AG08396 (cell line): Measurements from ENCODE around the gene ELF2.
"Not testable (repeated sequence)": the region's sequence is repeated elsewhere in the genome, so short reads cannot be mapped to it uniquely, and the experiment has no call there.

ENCODE experiments used
- DNase-seq: peaks from one replicate; pipeline ENCODE4 v3.0.0; 2012; ENCODE audit warnings: low spot score, mixed read lengths

ELF2 gene

DNA sequence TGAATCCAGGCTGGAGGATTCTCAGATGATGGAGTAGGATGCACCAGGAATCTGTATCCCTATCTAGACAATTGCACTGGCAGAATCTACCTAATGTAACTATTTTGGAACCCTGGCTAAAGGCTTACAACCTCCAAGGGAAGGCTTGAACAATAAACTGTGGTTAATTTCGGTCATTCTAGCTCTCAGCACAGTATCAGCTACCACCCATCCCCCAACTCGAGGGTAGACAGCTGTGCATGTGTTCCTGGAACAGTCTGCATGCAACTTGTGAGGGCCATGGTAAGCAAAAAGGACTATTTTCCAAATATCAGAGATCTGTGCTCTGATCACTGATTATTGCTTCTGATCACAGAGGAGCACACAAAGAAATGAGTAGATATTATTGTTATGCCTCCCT lies 34.0 kb downstream of the ELF2 start:
- DNase-seq, result no peak

DNA sequence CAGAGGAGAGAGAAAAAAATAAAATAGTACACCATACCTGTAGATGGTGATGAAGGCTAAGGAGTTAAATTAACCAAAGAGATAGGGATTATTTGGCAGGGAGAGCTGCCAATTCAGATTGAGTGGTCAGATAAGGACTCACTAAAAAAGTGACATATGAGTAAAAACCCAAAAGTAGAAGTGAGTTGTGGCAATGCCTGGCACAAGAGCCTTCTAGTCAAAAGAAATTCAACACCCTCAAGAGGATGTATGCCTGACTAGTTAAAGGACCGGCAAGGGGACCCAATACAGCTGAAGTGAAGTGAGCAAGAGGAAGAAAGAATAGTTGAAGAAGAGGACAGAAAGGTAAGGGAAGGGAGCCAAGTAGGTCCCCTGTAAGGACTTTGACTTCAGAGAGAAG lies 34.9 kb downstream of the ELF2 start:
- DNase-seq, result no peak

DNA sequence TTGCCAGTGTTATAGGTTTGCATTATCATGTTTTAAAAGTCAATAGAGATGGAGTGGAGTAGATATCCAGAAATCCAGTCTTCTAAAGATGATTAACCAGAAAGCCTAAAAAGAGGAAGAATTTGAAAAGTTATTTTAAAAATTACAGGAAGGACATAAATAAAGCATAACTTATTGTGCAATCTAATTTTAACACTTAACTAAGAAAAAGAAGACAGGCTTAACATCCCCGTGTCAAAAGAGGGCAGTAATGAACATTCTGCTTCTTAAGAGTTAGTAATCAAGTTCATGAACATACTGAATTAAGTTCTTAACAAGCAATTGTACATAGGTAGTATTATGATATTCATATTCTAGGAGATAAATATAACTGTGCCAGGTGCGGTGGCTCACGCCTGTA lies 39.3 kb downstream of the ELF2 start:
- no peak for DNase-seq

DNA sequence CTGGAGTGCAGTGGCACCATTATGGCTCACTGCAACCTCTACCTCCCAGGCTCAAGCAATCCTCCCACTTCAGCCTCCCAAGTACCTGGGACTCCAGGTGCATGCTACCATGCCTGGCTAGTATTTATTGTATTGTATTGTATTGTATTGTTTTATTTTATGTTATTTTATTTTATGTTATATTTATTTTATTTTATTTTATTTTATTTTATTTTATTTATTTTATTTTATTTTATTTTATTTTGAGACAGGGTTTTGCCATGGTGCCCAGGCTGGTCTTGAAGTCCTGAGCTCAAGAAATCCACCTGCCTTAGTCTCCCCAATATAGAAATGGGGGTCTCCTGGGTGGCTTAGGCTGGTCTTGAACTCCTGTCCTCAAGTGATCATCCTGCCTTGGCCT lies 42.6 kb downstream of the ELF2 start:
- no peak for DNase-seq

DNA sequence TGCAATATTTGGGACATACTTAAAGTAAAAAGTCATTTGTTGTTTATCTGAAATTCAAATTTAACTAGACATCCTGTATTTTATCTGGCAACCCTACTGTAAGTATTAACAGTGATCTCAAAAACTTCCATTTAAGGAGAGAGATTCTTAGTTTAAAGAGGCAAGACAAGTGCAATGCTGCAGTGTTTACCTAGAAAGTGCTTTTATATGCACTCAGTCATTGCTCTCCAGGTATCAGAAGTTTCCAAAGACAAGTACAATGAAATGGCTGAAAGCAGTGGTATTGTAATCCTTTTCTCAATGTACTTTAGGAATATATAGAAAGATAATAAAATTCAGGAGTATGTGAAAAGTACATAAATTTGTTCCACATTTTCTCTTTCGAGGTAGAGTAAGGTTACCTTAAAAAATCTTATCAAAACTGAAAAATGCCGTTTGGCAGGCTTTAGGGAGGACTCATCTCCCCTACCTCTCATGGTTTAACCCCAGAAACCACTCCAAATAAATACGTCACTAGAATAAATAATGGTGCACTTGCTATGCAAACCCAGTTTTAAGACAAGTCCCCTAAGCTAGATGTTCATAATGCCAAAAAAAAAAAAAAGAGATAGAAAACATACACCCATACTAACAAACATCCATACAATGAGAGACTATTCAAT lies 45.7 kb downstream of the ELF2 start:
- no peak for DNase-seq

DNA sequence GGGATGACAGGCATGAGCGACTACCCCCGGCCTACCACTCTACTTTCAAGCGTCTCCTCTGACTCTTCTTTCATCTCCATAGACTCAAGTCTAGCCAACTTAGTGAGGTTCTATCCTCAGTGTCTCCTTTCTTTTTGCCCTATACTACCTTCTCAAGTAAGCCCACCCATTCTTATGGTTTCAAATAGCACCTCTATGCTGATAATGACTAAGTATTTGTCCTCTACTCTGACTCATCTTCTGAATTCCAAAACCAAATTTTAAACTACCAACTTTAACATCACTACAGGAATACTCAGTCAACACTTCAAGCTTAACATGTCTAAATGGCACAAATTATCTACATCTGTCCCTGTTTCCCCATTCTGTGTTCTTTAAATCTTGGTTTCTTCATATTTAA lies 47.8 kb downstream of the ELF2 start:
- DNase-seq, result peak; percentile 7

DNA sequence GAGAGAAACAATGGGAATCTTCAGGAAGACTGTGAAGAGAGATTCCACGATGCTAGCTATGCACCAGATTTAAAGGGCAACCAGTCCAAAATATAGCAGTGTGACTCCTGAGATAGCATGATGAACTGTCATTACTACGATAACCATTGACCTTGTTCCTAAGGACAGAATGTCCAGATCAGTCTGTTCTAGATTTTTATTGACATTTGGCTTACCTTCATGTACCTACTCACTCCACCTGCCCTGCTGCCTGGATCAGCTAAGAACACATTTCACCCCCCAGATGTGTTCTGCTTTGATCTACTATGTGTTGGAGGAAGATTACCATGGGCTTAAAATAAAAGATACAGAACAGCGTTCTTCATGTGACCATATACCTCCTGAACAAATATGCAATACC lies 50.1 kb downstream of the ELF2 start:
- DNase-seq, result no peak

DNA sequence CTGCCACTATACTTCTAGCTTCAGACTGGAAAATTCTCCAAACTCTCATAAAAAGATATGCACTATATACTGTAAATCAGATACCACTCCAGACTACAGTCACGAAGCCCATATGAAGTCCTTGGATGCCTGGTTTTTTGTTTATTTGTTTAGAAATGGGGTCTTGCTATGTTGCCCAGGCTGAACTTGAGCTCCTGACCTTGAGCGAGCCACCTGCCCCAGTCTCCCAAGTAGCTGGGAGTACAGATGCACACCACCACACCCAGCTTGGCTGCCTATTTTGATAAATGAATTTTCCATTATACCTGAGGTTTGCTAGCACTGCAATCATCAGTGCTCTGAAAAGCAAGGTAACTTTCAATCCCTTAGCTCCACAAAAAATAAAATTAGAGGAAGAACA lies 53.1 kb downstream of the ELF2 start:
- no peak for DNase-seq

DNA sequence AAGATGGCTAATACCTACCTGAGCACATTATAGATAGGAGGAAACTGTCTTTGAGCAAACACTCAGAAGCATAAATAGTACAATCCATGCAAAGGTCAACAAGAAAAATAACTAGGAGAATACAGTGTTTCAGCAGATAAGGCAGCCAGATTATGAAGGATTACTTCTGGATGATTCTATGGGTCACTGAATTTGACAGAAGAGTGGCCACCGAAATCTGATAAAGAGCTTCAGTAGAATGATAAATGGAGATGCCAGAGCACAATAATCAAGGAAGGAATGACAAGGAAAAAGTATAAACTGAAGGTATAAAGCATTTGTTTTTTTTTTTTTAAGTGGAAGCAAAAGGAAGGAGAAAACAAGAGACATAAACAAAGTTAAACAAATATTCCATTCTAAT lies 58.7 kb downstream of the ELF2 start:
- DNase-seq, result no peak

DNA sequence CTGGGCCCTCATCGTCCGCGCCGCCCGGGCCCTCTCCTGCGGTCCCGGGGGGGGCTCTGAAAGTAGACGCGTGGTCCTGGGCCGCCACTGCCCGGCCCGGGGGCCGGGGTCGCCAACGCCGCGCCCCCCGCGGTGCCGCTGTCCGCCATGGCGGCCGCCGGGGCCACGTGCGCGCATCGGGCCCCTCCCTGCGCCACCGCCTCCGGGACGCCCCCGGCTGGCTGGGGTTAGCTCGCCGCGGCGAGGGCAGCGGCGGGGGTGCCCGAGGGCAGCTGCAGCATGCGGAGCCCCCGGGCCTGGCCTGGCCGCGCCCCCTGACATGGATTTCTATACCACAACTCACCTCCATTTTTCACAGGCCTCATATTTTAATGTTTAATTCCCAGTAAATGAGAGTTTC lies 61.8 kb downstream of the ELF2 start:
- no peak for DNase-seq

DNA sequence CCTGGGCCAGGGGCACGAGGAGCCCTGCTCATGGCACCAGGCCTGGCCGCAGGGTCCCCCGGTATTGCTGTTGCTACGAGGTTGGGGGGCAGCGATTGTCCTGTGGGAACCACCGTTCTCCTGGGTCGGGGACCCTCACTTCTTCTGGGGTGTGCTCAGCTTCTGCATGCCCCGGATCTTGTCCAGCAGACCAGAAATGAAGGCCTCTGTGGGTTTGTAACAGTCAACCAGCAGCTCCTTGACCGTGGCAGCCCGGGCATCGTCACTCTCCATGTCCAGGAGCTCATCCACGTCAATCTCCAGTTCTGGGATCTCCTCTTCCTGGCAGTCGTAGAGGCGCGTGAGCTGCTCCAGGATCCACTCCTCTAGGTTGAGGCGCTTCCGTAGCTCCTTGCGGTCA lies 62.2 kb downstream of the ELF2 start:
- not testable (repeated sequence) for DNase-seq

DNA sequence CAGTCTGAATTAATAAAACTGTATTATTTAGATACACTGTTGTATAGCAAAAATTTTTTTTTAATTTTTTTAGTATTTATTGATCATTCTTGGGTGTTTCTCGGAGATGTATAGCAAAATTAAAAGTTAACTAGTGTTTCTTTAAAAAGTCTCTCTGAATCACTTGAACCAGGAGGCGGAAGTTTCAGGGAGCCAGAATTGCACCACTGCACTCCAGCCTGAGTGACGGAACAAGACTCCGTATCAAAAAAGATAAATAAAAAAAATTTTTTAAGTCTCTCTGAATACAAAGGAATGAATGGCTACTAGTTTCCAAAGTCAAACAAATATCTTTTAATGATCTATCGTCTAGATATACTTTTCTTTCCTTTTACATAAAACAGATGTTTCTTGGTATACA lies 64.4 kb downstream of the ELF2 start:
- DNase-seq, result no peak

DNA sequence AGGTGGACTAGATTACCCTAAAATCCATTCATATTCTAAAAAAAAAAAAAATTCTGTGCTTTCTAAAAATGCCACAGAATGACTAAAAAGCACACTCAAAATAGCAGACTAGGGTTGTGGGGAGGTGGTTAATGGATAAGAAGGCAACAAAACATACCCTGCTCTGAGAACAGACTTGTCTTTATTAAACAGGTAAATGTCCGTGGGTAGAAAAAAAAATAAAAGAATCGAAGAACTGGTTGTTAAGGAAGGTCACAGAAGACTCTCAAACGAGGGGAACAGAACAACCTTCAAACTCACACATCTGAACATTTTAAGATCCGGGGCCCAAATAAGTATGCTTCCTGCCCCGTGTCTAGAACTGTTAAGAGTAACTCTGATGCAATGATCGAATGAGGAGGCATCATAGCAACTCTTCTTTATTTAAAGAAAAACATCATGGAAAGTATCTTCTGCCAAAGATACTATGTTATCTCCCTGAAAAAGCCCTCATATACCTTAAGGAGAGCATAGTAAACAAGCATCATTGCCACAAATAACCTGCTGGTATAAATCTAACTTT lies 68.4 kb downstream of the ELF2 start:
- DNase-seq, result no peak

DNA sequence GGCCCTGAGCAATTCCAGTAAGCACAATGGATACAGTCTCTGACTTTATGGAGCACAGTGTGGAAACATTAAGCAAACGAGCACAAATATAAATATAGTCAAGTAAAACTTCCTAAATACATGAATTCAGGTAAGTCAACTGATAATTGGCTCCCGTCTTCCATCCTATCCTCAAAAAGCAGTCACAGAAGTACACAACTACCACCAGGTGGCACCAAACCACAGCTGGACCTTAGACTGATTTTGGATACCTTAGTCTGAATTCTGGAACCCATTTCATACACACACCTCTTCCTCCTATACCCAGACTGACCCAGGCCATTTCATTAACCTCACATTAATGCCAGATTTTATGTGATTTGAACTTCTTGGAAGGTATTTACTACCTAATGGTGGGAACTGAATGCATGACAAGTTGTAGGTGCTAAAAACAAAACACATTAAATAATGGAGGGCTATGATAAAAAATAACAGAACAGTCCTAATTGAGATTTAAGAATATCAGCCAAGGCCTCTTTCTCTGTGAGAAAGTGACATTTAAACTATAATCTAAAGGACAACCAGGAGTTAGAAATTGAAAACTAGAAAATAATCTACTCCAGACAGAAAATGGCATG lies 77.5 kb downstream of the ELF2 start:
- peak; percentile 71 for DNase-seq

DNA sequence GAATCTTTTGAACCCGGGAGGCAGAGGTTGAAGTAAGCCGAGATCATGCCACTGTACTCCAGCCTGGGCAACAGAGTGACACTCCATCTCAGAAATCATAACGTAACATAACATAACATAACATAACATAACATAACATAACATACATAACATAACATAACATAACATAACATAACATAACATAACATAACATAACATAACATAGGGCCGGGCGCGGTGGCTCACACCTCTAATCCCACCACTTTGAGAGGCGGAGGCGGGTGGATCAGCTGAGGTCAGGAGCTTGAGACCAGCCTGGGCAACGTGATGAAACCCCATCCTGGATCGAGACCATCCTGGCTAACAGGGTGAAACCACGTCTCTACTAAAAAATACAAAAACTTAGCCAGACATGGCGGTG lies 84.7 kb downstream of the ELF2 start:
- no peak for DNase-seq

DNA sequence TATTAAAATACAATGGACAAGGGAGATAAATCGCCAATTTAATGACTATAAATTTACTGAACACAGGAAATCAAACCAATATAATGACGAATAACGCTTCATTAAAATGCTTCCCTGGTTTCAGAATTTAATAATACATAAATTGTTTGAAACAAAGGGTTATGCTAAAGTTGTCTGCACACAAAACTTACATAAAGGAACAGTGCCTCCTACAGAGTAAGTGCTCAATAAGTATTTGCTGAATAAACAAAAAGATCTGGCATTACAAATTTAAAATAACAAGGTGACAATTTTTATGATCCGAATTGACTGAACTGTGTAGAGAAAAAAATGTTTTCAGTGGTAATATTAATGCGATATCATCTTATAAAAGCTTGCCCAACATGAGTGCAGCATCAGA lies 91.9 kb downstream of the ELF2 start:
- peak; percentile 13 for DNase-seq

DNA sequence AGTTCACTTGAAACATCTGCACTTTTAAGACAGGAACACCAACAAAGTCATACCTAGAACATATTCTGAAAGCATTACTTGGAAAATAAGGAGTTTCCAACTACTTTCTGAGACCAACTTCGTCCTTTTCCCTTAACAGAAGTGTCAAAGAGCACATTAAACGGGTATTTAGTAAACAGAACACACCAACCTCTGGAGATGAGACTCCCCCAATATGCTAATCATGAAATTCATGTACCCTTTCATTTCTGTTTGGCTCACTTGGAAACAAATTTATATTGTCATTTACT lies 92.3 kb downstream of the ELF2 start:
- DNase-seq, result no peak

DNA sequence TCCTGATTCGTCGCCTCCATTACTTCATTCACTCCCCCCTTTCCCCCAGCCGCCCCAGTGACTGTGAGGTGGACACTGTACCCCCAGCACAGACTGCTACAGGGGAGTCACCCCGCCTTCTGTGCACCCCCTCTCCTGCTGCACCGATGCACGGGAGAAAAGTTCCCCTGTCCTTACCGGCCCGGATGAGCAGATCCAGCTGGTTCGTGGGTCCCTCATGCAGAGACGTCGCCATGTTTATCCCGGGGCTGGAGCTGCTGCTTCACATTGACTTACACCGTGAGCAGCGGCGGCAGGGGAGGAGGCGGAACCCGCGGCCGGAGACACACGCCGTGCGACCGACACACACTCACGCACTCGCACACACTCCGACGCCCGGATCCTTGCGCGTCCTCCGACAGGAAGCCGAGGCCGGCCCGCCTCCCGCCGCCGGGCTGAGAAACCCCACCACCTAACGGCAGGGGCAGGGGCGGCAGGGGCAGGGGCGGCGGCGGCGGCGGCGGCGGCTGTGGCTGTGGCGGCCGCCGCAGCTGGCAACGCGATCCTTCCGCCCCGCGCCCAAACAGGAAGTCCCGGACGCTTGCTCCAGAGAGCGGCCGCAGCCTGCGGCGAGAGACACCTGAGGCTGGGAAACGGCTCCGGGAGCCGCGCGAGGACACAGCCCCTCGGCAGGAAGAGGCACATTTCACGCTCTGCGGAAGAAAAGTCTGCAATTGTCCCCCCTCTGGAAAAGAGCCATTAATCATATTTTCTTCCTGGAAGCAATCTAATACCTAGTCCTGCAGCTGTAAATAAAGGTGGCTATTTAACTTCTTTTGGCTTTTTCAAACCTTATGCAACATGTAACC lies 92.8 kb downstream of the ELF2 start:
- peak; percentile 87 for DNase-seq

DNA sequence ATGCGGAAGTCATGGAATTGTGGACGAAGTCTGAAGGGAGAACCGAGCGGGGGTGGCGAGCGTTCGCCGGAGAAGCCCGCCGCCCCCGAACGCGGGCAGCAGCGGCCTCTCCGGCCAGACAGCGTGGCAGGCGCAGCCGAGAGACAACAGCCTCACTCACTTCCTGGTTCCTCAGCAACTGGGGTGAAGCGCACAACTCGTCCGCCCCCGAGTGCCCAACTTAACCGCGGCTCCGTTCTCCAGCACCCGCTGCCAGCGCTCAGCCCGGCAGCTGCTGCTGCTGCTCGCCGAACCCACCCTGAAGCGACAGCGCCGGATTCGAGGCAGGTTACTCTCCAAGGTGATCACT lies 93.4 kb downstream of the ELF2 start:
- peak; percentile 78 for DNase-seq

DNA sequence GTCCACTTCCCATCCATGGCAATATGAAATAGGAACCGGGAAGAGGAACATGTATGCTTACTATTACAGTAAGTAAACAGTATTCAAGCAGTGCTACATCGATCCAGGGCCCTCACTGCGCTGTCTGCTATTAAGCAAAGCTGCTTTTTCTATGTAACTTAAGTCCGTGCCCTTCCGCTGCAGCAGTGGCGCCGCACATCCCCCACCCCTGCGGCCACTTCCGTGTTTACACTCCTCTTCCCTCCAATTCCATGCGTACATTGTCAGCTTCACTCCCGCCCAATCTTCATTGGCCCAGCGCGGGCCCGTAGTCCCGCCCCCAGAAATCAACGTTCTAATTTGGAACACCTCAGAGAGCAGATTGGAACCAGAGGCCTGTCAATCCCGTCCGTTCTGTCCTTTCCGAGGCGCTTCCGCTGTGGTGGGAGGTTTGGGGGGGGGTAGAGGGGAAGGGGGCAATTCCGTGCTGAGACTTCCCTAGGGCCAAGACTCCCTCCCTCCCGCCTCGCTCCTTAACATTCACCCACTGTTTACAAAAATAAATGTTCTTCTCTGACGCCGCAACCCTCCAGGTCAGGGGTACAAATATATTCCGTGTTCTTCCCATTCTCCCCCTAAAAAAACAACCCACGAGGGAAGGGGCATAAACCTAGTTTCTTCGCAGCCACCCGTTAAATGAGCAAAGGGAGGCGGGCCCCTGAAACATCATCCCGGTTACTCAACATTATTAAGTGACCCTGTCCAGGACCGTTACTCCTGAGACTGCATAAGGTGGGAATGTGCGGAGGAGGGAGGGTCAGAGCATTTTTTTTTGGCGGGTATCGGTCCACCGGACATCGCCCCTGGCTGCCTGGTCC lies 94.0 kb downstream of the ELF2 start:
- peak; percentile 93 for DNase-seq

DNA sequence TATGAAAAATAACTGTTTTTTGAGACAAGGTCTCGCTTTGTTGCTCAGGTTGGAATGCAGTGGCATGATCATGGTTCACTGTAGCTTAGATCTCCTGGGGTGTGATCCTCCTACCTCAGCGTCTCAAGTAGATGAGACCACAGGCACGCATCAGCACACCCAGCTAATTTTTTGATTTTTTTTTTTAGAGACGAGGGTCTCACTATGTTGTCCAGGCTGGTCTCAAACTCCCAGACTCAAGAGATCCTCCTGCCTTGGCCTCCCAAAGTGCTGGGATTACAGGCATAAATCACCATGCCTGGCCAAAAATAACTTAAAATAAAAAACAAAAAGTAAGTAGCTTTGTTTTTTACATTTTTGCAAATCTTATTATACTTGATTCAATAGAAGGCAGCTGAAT lies 98.1 kb downstream of the ELF2 start:
- no peak for DNase-seq

DNA sequence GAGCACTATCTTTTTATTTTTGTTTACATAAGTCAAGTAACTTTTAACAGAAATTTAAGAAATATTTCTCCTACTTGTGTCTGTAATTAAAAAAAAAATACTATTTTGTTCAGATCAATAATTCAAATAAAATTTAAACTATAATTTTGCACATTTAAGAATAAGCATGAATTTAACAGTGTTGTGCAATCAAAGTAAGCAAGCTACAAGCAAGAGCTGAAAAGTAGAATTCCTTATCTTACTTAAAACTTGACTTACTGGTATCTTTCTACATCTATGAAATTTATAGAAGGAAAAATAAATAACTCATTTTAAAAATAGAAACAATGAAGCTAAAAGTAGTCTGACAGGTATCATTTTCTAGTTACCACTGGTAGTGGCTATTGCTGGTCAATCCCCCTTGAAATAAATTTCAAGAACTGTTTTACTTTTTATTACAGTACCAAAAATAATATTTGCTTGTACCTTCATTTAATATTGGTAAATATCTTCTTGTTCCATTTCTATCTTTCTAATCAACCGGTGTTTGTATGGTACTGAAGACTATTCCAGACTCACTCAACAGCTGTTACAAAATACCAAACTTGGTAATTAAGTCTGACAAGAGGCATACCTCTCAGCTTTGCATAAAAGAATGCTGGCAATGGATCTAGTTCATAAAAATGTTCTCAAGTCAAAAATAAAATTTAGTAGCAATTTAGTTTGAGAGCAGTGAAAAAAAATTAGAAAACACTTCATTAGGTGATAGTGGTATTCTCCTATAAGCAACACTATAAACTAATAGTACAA lies 99.3 kb downstream of the ELF2 start:
- no peak for DNase-seq
